22Rv1 (cell line): ENCODE results near the gene SPATA18.

Experiments used
- H3K27ac ChIP-seq: fragments of 450-650 bp; 2 replicates; pipeline ENCODE4 v1.5.1; 2017
- CTCF ChIP-seq: fragments of 450-650 bp; IDR thresholded peaks from 2 replicates; pipeline ENCODE4 v1.5.1; 2017; ENCODE audit warnings: mild to moderate bottlenecking
- ZFX ChIP-seq: fragments of 450-650 bp; IDR thresholded peaks from 2 replicates; pipeline ENCODE4 v1.6.1; 2017; ENCODE audit warnings: antibody characterized with exemption, borderline replicate concordance

SPATA18 gene

GRCh38 chr4:52051615-52052474, 741 bp downstream of the SPATA18 start:
- peak overlapping the region; percentile 68 for H3K27ac ChIP-seq
- no peak for TF ChIP-seq ZFX
- TF ChIP-seq CTCF, result no peak

- no peak overlapping the region for H3K27ac ChIP-seq
- TF ChIP-seq ZFX (no peak), CTCF (no peak)
These were observed 1.3 kb downstream of the SPATA18 start for GRCh38 chr4:52052475-52052780.

- H3K27ac ChIP-seq, result no peak overlapping the region
- TF ChIP-seq ZFX, result no peak
- TF ChIP-seq CTCF, result no peak
These were observed 3.1 kb downstream of the SPATA18 start for GRCh38 chr4:52054254-52054653.

GRCh38 chr4:52057196-52057595, 6.1 kb downstream of the SPATA18 start:
- no peak overlapping the region for H3K27ac ChIP-seq
- TF ChIP-seq ZFX (no peak), CTCF (no peak)

- TF ChIP-seq CTCF (no peak), ZFX (no peak)
- H3K27ac ChIP-seq, result no peak overlapping the region
These were observed 7.2 kb downstream of the SPATA18 start for GRCh38 chr4:52058275-52058674.

GRCh38 chr4:52059372-52059771, 8.3 kb downstream of the SPATA18 start:
- no peak overlapping the region for H3K27ac ChIP-seq
- TF ChIP-seq CTCF (no peak), ZFX (no peak)

GRCh38 chr4:52069571-52069970, 18.5 kb downstream of the SPATA18 start:
- H3K27ac ChIP-seq, result no peak overlapping the region
- TF ChIP-seq ZFX, result no peak
- TF ChIP-seq CTCF, result no peak
